ENCODE results near the gene NDST1.

The NDST1 gene

DNA sequence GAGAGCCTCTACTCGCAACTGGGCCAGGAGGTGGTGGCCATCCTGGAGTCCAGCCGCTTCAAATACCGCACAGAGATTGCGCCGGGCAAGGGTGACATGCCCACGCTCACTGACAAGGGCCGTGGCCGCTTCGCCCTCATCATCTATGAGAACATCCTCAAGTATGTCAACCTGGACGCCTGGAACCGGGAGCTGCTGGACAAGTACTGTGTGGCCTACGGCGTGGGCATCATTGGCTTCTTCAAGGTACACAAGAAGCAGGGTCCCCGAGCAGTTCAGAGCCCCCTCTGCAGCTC is 13.5 kb downstream of the NDST1 start:
- TF ChIP-seq GATA2 (IDR thresholded peaks at IDR 0.05; ENCODE audit: low read depth, low read length) (no peak), GATA3 (IDR thresholded peaks at IDR 0.05; ENCODE audit: low read depth, low read length) (no peak)

DNA sequence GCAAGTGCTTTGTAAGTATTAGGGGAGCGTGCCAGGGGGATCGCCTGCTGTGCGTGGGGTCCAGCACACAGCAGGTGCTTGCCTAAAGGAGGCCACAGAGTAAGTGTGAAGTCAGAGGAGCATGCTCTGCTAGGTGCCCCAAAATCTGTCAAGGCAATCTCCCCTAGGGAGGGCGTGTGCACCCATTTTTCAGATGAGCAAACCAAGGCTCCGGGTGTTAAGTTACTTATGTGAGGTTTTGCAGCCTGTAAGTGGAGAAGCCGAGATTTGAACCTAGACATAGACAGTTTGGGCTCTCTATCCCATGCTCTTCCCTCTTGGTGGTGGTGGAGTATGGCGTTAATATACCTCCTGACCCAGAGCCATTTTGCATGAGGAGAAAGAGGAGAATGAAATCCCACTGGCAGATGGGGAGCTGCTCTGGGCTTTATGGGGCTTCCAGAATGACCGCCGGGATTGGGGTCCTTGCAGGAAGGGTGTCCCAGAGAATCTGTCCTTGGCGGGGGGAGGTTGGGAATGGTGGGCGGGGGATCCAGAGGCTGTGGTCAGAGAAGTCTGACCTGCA is 14.1 kb downstream of the NDST1 start:
- TF ChIP-seq GATA2 (IDR thresholded peaks at IDR 0.05; ENCODE audit: low read depth, low read length) (no peak), GATA3 (IDR thresholded peaks at IDR 0.05; ENCODE audit: low read depth, low read length) (no peak)

DNA sequence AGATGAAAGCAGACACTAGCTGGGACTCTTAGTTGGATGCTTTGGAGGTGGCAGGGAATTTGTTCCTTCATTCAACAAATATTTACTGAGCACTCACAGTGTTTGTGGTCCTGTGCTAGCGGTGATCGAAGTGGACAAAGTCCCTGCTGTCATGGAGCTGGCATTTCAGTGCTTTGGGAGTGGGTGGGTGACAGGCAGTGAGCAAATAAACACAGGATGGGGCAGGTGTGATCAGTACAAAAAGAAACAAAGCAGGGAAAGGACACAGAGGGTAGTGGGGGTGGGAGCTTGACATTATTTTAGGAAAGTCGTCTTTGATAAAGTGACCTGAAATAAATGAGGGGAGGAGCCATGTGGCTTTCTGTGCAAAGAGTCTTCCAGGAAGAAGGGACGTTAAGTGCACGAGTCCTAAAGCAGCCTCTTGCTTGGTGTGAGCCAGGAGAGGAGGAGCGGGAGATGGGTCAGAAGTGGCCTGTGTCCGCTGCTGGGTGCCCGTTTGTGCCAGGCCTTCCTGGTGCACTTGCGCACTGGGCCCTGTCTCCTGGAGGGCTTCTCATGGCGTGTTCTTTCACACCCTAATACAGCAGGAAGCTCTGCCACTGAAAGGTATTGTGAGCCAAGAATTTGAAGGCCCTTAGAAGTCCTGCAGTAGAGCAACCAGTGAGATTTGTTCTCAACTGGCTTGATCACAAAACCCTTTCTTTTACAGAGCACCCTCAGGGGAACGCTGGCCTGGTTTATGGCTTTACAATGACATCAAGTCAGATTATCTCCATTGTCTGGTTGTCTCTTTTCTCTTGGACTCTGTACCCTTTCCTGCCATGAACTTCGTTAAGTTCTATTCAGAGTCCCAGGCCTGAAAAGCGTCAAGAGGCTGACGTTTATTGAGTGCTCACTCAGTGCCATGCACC is 14.8 kb downstream of the NDST1 start:
- TF ChIP-seq GATA3 (IDR thresholded peaks at IDR 0.05; ENCODE audit: low read depth, low read length) = no peak
- no peak for TF ChIP-seq GATA2 (IDR thresholded peaks at IDR 0.05; ENCODE audit: low read depth, low read length)

DNA sequence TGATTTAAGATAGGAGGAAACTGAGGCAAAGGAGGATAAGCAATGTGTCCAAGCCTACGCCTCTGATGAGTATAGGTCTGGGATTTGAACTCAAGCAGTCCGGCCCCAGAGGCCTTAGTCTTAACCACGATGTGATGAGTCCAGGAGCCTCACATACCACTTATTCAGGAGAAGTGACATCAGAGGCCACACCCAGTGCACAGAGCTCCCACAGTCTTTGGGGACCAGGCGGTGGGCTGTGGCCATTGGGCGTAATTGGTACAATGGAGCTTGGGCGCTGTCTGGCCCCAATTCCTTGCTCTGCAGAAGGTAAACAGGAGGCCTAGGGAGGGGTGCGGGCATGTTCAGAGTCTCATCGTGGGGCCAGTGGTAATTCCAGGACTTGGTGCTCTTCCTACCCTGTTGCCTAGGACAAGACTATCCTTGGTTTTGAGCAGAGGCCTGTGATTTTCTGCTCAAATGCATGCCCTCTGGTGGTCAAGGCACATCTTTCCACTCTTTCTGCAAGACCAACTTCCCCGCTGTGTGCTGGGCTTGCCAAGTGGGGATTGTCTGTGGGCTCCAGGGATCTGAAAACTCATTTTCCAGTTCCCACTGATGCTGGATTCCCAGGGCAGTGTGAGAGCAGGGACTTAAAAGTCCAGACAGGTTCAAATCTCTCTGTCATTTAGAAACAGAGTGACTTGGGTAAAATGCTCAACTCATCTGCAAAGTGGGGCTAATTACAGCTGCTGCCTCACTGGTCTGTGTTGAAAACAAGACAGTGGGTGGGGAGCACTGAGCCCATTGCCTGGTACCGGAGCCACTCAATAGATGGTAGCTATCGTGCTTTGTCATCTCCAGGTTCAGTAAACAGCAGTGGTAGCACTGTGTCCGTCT is 15.8 kb downstream of the NDST1 start:
- no peak for TF ChIP-seq GATA3 (IDR thresholded peaks at IDR 0.05; ENCODE audit: low read depth, low read length)
- no peak for TF ChIP-seq GATA2 (IDR thresholded peaks at IDR 0.05; ENCODE audit: low read depth, low read length)

DNA sequence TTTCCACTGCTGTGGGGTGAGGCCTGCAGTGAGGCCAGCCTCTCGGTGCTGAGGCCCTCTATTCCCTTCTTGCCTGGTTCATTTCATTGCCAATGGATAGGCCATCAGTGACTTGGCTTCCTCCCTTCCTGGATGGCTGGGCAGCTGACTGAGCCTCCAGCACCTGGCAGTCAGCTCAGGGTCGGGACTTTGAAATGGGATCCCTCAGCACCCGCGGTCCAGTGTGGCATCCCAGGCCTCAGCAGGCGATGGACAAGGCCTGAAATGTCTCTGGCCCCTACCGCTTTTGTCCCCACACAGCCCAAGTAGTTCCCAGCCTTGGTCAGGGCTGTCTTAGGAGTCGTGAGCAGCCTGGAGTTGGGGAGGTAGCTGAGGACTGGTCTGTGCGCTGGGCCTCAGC is 17.2 kb downstream of the NDST1 start:
- TF ChIP-seq GATA3 (IDR thresholded peaks at IDR 0.05; ENCODE audit: low read depth, low read length) (no peak), GATA2 (IDR thresholded peaks at IDR 0.05; ENCODE audit: low read depth, low read length) (no peak)

DNA sequence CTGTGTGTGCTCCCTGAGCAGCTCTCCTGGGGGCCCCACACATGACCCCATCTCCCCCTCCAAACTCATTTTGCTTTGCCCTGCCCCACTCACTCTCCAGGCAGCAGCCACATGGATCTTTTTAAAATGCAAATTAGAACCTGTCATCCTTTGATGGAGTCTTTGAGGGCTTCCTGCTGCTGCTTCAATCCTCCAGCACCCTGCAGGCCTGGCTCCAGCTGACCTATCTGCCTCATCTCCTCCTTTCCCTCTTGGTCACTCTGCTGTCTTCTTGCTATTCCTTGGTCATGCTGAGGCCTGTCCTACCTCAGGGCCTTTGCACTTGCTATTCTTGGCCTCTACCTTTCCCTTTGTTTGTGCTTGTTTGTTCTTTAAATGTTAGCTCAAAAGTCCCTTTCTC is 17.9 kb downstream of the NDST1 start:
- TF ChIP-seq GATA2 (IDR thresholded peaks at IDR 0.05; ENCODE audit: low read depth, low read length) = no peak
- no peak for TF ChIP-seq GATA3 (IDR thresholded peaks at IDR 0.05; ENCODE audit: low read depth, low read length)

DNA sequence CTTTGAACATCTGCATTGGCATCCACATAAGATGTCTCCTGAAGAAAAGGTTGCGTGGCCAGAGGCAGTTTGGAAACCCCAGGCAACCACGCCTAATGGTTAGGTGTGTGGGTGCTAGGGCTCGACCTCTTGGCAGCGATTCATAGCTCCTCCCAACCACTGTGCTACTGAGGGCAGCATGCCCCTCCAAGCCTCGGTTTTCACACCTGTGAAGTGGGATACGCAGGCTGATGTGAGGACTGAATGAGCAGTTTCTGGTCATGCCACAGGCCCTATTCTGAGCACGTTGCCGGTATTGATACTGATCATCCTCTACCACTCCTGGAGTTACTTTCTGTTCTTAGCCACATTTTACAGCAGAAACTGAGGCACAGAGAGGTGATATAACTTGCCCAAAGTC is 19.1 kb downstream of the NDST1 start:
- no peak for TF ChIP-seq GATA3 (IDR thresholded peaks at IDR 0.05; ENCODE audit: low read depth, low read length)
- no peak for TF ChIP-seq GATA2 (IDR thresholded peaks at IDR 0.05; ENCODE audit: low read depth, low read length)

DNA sequence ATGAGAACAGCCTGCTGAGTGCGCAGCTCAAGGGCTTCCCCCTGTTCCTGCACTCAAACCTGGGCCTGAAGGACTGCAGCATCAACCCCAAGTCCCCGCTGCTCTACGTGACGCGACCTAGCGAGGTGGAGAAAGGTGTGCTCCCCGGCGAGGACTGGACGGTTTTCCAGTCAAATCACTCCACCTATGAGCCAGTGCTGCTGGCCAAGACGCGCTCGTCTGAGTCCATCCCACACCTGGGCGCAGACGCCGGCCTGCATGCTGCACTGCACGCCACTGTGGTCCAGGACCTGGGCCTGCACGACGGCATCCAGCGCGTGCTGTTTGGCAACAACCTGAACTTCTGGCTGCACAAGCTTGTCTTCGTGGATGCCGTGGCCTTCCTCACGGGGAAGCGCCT is 19.9 kb downstream of the NDST1 start:
- TF ChIP-seq GATA3 (IDR thresholded peaks at IDR 0.05; ENCODE audit: low read depth, low read length) (no peak), GATA2 (IDR thresholded peaks at IDR 0.05; ENCODE audit: low read depth, low read length) (no peak)

DNA sequence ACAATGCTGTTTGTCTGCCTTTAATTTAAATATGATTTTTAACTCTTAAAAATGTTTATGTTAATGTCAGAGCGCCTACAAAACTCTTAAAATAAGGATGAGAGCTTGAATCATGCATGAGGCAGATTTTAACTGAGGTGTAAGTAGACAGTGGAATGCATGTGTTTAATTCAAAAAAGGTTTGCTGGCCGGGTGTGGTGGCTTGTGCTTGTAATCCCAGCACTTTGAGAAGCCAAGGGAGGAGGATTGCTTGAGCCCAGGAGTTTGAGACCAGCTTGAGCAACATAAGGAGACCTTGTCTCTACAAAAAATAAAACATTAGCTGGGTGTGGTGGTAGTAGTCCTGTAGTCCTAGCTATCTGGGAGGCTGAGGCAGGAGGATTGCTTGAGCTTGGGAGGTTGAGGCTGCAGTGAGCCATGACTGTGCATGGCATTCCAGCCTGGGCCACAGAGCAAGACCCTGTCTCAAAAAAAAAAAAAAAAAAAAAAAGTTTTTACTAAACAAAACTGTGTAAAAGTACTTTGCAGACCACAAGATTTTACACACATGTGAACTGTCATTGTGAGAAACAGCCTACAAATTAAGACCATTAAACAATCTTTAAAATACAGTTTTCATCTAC is 21.1 kb downstream of the NDST1 start:
- TF ChIP-seq GATA3 (IDR thresholded peaks at IDR 0.05; ENCODE audit: low read depth, low read length) (no peak), GATA2 (IDR thresholded peaks at IDR 0.05; ENCODE audit: low read depth, low read length) (no peak)

DNA sequence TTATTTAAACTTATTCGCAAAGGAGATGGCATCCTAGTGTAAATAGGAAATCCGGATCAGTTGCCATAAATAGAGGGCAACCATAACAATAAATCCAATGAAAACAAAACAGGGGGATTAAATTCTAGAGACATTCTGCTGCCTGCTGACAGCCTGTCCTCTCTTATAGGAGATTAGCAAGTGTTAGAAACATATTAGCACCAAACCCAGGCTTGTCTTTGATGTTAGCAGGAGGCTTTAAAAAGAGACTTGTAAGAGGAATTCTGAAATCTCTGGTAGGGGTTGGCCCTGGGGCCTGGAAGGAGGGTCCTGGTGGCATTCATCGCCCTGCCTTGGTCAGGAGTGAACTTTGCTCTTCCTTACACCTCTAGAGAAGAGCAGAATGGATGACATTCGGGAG is 21.6 kb downstream of the NDST1 start:
- TF ChIP-seq GATA3 (IDR thresholded peaks at IDR 0.05; ENCODE audit: low read depth, low read length) = no peak
- TF ChIP-seq GATA2 (IDR thresholded peaks at IDR 0.05; ENCODE audit: low read depth, low read length) = no peak

DNA sequence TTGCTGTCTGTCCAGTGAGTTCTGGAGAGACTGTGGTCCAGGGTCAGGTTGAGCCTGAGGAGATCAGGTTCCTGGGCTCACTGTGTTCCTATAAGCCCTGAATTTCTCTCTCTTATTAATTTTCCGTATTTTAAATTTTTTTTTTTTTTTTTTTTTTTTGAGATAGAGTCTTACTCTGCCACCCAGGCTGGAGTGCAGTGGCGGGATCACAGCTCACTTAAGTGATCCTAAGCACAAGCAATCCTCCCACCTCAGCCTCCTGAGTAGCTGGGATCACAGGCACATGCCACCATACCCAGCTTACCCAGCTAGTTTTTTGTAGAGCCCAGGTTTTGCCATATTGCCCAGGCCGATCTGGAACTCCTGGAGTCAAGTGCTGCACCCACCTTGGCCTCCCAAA is 22.5 kb downstream of the NDST1 start:
- TF ChIP-seq GATA3 (IDR thresholded peaks at IDR 0.05; ENCODE audit: low read depth, low read length) (no peak), GATA2 (IDR thresholded peaks at IDR 0.05; ENCODE audit: low read depth, low read length) (no peak)

DNA sequence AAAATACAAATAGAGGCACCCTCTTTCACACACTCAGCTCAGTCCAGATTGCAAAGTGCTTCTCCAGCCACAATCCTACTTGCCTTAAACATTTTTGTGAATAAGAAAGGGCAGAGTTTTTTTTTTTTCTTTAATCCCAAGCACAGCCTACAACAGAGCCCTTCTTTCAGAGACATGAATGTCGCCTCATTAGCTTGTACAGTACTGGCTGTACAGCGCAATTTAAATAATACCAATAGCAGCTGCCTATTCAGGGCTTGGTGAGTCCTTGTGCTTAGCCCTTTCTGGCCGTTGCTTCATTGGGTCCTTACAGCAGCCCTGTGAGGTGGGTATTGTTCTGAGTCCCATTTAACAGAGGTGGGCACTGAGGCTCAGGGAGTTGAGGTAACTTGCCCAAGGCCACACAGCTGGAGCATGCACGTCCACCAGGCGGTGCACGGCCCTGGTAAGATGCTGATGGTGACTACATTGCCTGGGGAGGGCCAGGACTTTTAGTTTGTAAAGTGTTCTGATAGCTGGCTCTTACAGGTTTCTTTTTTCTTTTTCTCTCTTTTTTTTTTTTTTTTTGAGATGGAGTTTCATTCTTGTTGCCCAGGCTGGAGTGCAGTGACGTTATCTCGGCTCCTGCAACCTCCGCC is 23.1 kb downstream of the NDST1 start:
- TF ChIP-seq GATA3 (IDR thresholded peaks at IDR 0.05; ENCODE audit: low read depth, low read length) (no peak), GATA2 (IDR thresholded peaks at IDR 0.05; ENCODE audit: low read depth, low read length) (no peak)

DNA sequence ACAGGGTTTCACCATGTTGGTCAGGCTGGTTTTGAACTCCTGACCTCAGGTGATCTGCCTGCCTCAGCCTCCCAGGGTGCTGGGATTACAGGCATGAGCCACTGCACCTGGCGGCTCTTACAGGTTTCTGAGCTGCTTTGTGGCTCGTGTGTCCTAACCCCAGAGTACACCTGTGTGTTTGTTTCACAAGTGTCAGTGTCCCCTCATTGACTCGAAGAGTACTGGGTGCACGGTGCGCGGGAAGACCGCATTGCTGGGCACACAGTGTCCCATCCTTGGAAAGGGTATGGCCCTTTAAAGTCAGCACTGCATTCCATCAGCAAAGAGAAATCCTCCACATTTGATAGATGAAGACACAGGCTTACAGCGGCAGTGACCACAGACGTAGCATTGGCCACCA is 23.8 kb downstream of the NDST1 start:
- TF ChIP-seq GATA3 (IDR thresholded peaks at IDR 0.05; ENCODE audit: low read depth, low read length) (no peak), GATA2 (IDR thresholded peaks at IDR 0.05; ENCODE audit: low read depth, low read length) (no peak)

DNA sequence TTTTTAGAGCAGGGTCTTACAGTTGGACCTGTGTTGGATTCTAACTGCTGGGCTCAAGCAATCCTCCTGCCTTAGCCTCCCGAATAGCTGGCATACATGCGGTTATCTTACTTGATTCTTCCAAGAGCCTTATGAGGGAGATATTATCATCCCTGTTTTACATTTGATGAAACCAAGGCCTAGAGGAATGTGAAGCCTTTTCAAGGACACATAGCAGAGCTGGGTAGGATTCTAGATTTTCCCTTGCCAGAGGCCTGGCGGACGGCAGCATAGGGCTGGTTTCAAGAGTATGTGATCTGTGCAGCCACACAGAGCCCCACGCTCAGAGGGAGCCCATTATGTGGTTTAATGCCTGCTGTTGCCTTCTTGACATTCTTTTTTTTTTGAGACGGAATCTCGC is 24.2 kb downstream of the NDST1 start:
- TF ChIP-seq GATA2 (IDR thresholded peaks at IDR 0.05; ENCODE audit: low read depth, low read length) (no peak), GATA3 (IDR thresholded peaks at IDR 0.05; ENCODE audit: low read depth, low read length) (no peak)

Measured in SH-SY5Y (cell line).